ENCODE results near the gene KRT1. TPM values are rescaled to one million over a fixed set of nuclear protein-coding genes. Genes with fewer than 3 reads are reported as not detected.

The KRT1 gene
- total RNA-seq, 1 donor from 2014 or later, result not detected

- Histone ChIP-seq H3K9me3 (replicated peaks) (no peaks in the 10 kb centered on the region), H3K36me3 (no peaks in the 10 kb centered on the region), H3K27ac (replicated peaks) (no peak overlapping the region), H3K4me1 (no peaks in the 10 kb centered on the region), H3K27me3 (ENCODE audit: low read depth) (peaks cover 56% of the 10 kb centered on the region), H3K4me3 (no peak overlapping the region)
- DNase-seq, result no peak
- intact Hi-C loops (cut with micrococcal nuclease), result no loop called here
- TF ChIP-seq CTCF (IDR thresholded peaks at IDR 0.05; ENCODE audit: borderline replicate concordance), result no peak
Observed at GRCh38 chr12:52669426-52669825, 10.8 kb downstream of the KRT1 start.

- Histone ChIP-seq H3K4me1 (no peaks in the 10 kb centered on the region), H3K36me3 (no peaks in the 10 kb centered on the region), H3K27me3 (ENCODE audit: low read depth) (peaks cover 47% of the 10 kb centered on the region), H3K9me3 (replicated peaks) (no peaks in the 10 kb centered on the region), H3K27ac (replicated peaks) (no peak overlapping the region), H3K4me3 (no peak overlapping the region)
- intact Hi-C loops (cut with micrococcal nuclease), result no loop called here
- TF ChIP-seq CTCF (IDR thresholded peaks at IDR 0.05; ENCODE audit: borderline replicate concordance), result no peak
- DNase-seq, result no peak
Observed at GRCh38 chr12:52667931-52668330, 12.3 kb downstream of the KRT1 start.

GRCh38 chr12:52667509-52667908 is 12.7 kb downstream of the KRT1 start:
- Histone ChIP-seq H3K27ac (replicated peaks) (no peak overlapping the region), H3K27me3 (ENCODE audit: low read depth) (peaks cover 50% of the 10 kb centered on the region), H3K4me1 (peaks cover under 1% of the 10 kb centered on the region), H3K9me3 (replicated peaks) (no peaks in the 10 kb centered on the region), H3K36me3 (no peaks in the 10 kb centered on the region), H3K4me3 (no peak overlapping the region)
- DNase-seq, result no peak
- peak; percentile 50 for TF ChIP-seq CTCF (IDR thresholded peaks at IDR 0.05; ENCODE audit: borderline replicate concordance)
- intact Hi-C loops (cut with micrococcal nuclease), result no loop called here

GRCh38 chr12:52666471-52666870 is 13.7 kb downstream of the KRT1 start:
- Histone ChIP-seq H3K27me3 (ENCODE audit: low read depth) (peaks cover 55% of the 10 kb centered on the region), H3K4me1 (peaks cover 7% of the 10 kb centered on the region), H3K27ac (replicated peaks) (no peak overlapping the region), H3K36me3 (no peaks in the 10 kb centered on the region), H3K4me3 (no peak overlapping the region), H3K9me3 (replicated peaks) (no peaks in the 10 kb centered on the region)
- no peak for TF ChIP-seq CTCF (IDR thresholded peaks at IDR 0.05; ENCODE audit: borderline replicate concordance)
- no peak for DNase-seq
- intact Hi-C loops (cut with micrococcal nuclease), result no loop called here

- intact Hi-C loops (cut with micrococcal nuclease), result no loop called here
- TF ChIP-seq CTCF (IDR thresholded peaks at IDR 0.05; ENCODE audit: borderline replicate concordance), result no peak
- Histone ChIP-seq H3K27ac (replicated peaks) (no peak overlapping the region), H3K4me1 (peaks cover 7% of the 10 kb centered on the region), H3K9me3 (replicated peaks) (no peaks in the 10 kb centered on the region), H3K36me3 (no peaks in the 10 kb centered on the region), H3K27me3 (ENCODE audit: low read depth) (peaks cover 50% of the 10 kb centered on the region), H3K4me3 (no peak overlapping the region)
- DNase-seq, result no peak
Observed at GRCh38 chr12:52663420-52663819, 16.8 kb downstream of the KRT1 start.

- no peaks in the 10 kb centered on the region for H3K36me3 ChIP-seq
- peaks cover 7% of the 10 kb centered on the region for H3K4me1 ChIP-seq
- peaks cover 50% of the 10 kb centered on the region for H3K27me3 ChIP-seq (ENCODE audit: low read depth)
- no peak overlapping the region for H3K27ac ChIP-seq (replicated peaks)
- no peaks in the 10 kb centered on the region for H3K9me3 ChIP-seq (replicated peaks)
- intact Hi-C loops (cut with micrococcal nuclease), result no loop called here
- no peak for TF ChIP-seq CTCF (IDR thresholded peaks at IDR 0.05; ENCODE audit: borderline replicate concordance)
- no peak for DNase-seq
- no peak overlapping the region for H3K4me3 ChIP-seq
Observed at GRCh38 chr12:52662918-52663229, 17.3 kb downstream of the KRT1 start.

All from left ventricle myocardium inferior (tissue), 1 donor.